SK-N-SH (cell line): ENCODE results near the gene AEBP1. TPM values are rescaled to one million over a fixed set of nuclear protein-coding genes. Genes with fewer than 3 reads are reported as not detected.
A peak's percentile ranks its signal among the peaks of the same experiment; 100 is the strongest.

ENCODE experiments used
- CTCF ChIA-PET: fragments of 300-600, 350-600 bp; formaldehyde crosslinking; extraction: SDS; loops from one replicate; lab custom pipeline; 2021; lab: Yijun Ruan, JAX
- POLR2A ChIA-PET: fragments of 350-600 bp; sonication (Branson Sonifier 250); formaldehyde crosslinking; extraction: SDS; loops from one replicate; lab custom pipeline; 2020; ENCODE audit warnings: antibody characterized with exemption, inconsistent platforms; lab: Yijun Ruan, JAX
- DNase-seq: peaks from one replicate; pipeline ENCODE4 v3.0.0; 2012
- H2AFZ ChIP-seq: fragments of 200-600 bp; sonication (generic); 2 replicates; pipeline ENCODE4 v1.8.1; 2016; ENCODE audit warnings: antibody characterized with exemption, mild to moderate bottlenecking, low read depth
- H3F3A ChIP-seq: fragments of 200-600 bp; sonication (generic); replicated peaks from 2 replicates; pipeline ENCODE3; 2016; ENCODE audit warnings: antibody characterized with exemption, mild to moderate bottlenecking; ENCODE audit not compliant: insufficient read depth
- H3K27ac ChIP-seq, 2 experiments: fragments of 200-500 bp in 1 of 2; fragments of 200-600 bp in 1 of 2; sonication (Bioruptor generic) in 1 of 2; sonication (generic), shearing (Covaris generic) in 1 of 2; 2 replicates each; pipeline versions ENCODE4 v1.5.1 to v1.6.1; 2014 to 2016; ENCODE audit warnings: low read depth in 2 of 2, inconsistent platforms in 1 of 2, low read length in 1 of 2, mild to moderate bottlenecking in 1 of 2, mixed read lengths in 1 of 2
- H3K27me3 ChIP-seq: fragments of 200-600 bp; sonication (generic), shearing (Covaris generic); 2 replicates; pipeline ENCODE4 v1.6.1; 2016; ENCODE audit warnings: mixed run types; ENCODE audit not compliant: insufficient read depth
- H3K36me3 ChIP-seq, 2 experiments: fragments of 200-500 bp in 1 of 2; fragments of 200-600 bp in 1 of 2; sonication (Bioruptor generic) in 1 of 2; sonication (generic) in 1 of 2; replicated peaks in 1 of 2; 2 replicates each; pipeline versions ENCODE3 to v1.5.1; 2014 to 2016; ENCODE audit warnings: low read length in 1 of 2, mild to moderate bottlenecking in 1 of 2; ENCODE audit not compliant: insufficient read depth in 2 of 2, control insufficient read depth in 1 of 2
- H3K4me1 ChIP-seq, 2 experiments: fragments of 200-500 bp in 1 of 2; fragments of 200-600 bp in 1 of 2; sonication (Bioruptor generic) in 1 of 2; sonication (generic), shearing (Covaris generic) in 1 of 2; 2 replicates each; pipeline versions ENCODE4 v1.5.1 to v1.6.1; 2014 to 2016; ENCODE audit warnings: low read depth in 1 of 2, low read length in 1 of 2, mixed run types in 1 of 2; ENCODE audit not compliant: insufficient read depth in 2 of 2, control insufficient read depth in 1 of 2
- H3K4me2 ChIP-seq: fragments of 200-600 bp; sonication (generic), shearing (Covaris generic); 2 replicates; pipeline ENCODE4 v1.6.1; 2017; ENCODE audit warnings: mixed run types
- H3K4me3 ChIP-seq, 2 experiments: fragments of 200-500 bp in 1 of 2; fragments of 200-600 bp in 1 of 2; sonication (Bioruptor generic) in 1 of 2; sonication (generic), shearing (Covaris generic) in 1 of 2; 2 replicates each; pipeline versions ENCODE4 v1.5.1 to v1.8.1; 2014 to 2016; ENCODE audit warnings: low read depth in 2 of 2, inconsistent platforms in 1 of 2, low read length in 1 of 2, mild to moderate bottlenecking in 1 of 2, mixed read lengths in 1 of 2, moderate library complexity in 1 of 2
- H3K79me2 ChIP-seq: fragments of 200-600 bp; sonication (generic); 2 replicates; pipeline ENCODE4 v1.8.1; 2017; ENCODE audit warnings: mild to moderate bottlenecking; ENCODE audit not compliant: insufficient read depth
- H3K9ac ChIP-seq: fragments of 200-600 bp; sonication (generic); 2 replicates; pipeline ENCODE4 v1.6.1; 2017; ENCODE audit warnings: mixed run types
- H3K9me2 ChIP-seq: fragments of 200-600 bp; sonication (generic); 2 replicates; pipeline ENCODE4 v1.6.1; 2017; ENCODE audit warnings: mixed run types
- H3K9me3 ChIP-seq: fragments of 200-600 bp; sonication (generic); 2 replicates; pipeline ENCODE4 v1.6.1; 2017; ENCODE audit warnings: mixed run types, mild to moderate bottlenecking, moderate library complexity
- H4K20me1 ChIP-seq: fragments of 200-600 bp; sonication (generic); 2 replicates; pipeline ENCODE4 v1.6.1; 2017; ENCODE audit warnings: mild to moderate bottlenecking, mixed run types; ENCODE audit not compliant: insufficient read depth
- CHD2 ChIP-seq: fragments of 150-350 bp; IDR thresholded peaks from 2 replicates; pipeline ENCODE4 v1.6.1; 2018; ENCODE audit warnings: low read length; ENCODE audit not compliant: partially characterized antibody
- ELF1 ChIP-seq: IDR thresholded peaks from 2 replicates; pipeline ENCODE4 v1.4.0; 2012
- EP300 ChIP-seq, 2 experiments: IDR thresholded peaks; 2 replicates each; pipeline versions ENCODE4 v1.4.0 to v1.6.1; 2012; ENCODE audit warnings: borderline replicate concordance in 1 of 2, low read depth in 1 of 2, low read length in 1 of 2
- FOSL2 ChIP-seq: IDR thresholded peaks from 2 replicates; pipeline ENCODE4 v1.4.0; 2012; ENCODE audit warnings: low read depth, mild to moderate bottlenecking, moderate library complexity, borderline replicate concordance
- FOXM1 ChIP-seq: IDR thresholded peaks from 2 replicates; pipeline ENCODE4 v1.4.0; 2012; ENCODE audit warnings: low read depth, mild to moderate bottlenecking
- GATA2 ChIP-seq: sonication (generic); formaldehyde crosslinking; IDR thresholded peaks from 2 replicates; pipeline ENCODE4 v1.5.0; 2020; ENCODE audit warnings: mild to moderate bottlenecking, missing genetic modification reagents
- IRF3 ChIP-seq: fragments of 150-350 bp; IDR thresholded peaks from 2 replicates; pipeline ENCODE4 v1.6.1; 2016; ENCODE audit warnings: mild to moderate bottlenecking, low read depth, low read length
- MEF2A ChIP-seq: IDR thresholded peaks from 2 replicates; pipeline ENCODE4 v1.4.0; 2012; ENCODE audit warnings: low read depth, borderline replicate concordance
- NFIC ChIP-seq: IDR thresholded peaks from 2 replicates; pipeline ENCODE4 v1.4.0; 2012; ENCODE audit warnings: borderline replicate concordance
- RAD21 ChIP-seq: IDR thresholded peaks from 2 replicates; pipeline ENCODE4 v1.6.1; 2012; ENCODE audit warnings: mild to moderate bottlenecking, low read length
- RCOR1 ChIP-seq: fragments of 150-350 bp; IDR thresholded peaks from 2 replicates; pipeline ENCODE4 v1.6.1; 2017; ENCODE audit warnings: antibody characterized with exemption, low read length
- REST ChIP-seq: IDR thresholded peaks from 2 replicates; pipeline ENCODE4 v1.6.1; 2012; ENCODE audit warnings: mild to moderate bottlenecking, low read depth, low read length, moderate library complexity
- RFX5 ChIP-seq: IDR thresholded peaks from 2 replicates; pipeline ENCODE4 v1.6.1; 2012; ENCODE audit warnings: mild to moderate bottlenecking, improper control_type of control experiment, low read length
- RXRA ChIP-seq: IDR thresholded peaks from 2 replicates; pipeline ENCODE4 v1.4.0; 2012; ENCODE audit warnings: low read depth, mild to moderate bottlenecking, borderline replicate concordance
- SIN3A ChIP-seq: IDR thresholded peaks from 2 replicates; pipeline ENCODE4 v1.6.1; 2012; ENCODE audit warnings: low read depth, mild to moderate bottlenecking, low read length, moderate library complexity, borderline replicate concordance
- TAF1 ChIP-seq: IDR thresholded peaks from 2 replicates; pipeline ENCODE4 v1.6.1; 2012; ENCODE audit warnings: low read depth, mild to moderate bottlenecking, low read length, moderate library complexity, borderline replicate concordance
- TCF12 ChIP-seq: IDR thresholded peaks from 2 replicates; pipeline ENCODE4 v1.4.0; 2012
- TEAD4 ChIP-seq: IDR thresholded peaks from 2 replicates; pipeline ENCODE4 v1.4.0; 2012; ENCODE audit warnings: mild to moderate bottlenecking, borderline replicate concordance; ENCODE audit not compliant: insufficient read depth
- YY1 ChIP-seq: IDR thresholded peaks from 2 replicates; pipeline ENCODE4 v1.4.0; 2012; ENCODE audit warnings: low read depth, mild to moderate bottlenecking
- WGBS: methylation state at CpG from one replicate; pipeline ENCODE4 v1.1.6; 2017; ENCODE audit warnings: low lambda C conversion rate; 5-methylcytosine and 5-hydroxymethylcytosine counted together
- polyA plus RNA-seq, 3 experiments: library from polyadenylated mRNA; depleted of rRNA; stranded (reverse); fragments of >200 nt; gene quantifications; 2 replicates each; pipeline ENCODE4 v1.2.3, GENCODE V29; 2012

Gene AEBP1
- polyA plus RNA-seq, 1 of the 3 experiments (the other 2 are of a cell fraction): 105 TPM

GRCh38 chr7:44107116-44107960, 3.2 kb downstream of the AEBP1 start:
- Histone ChIP-seq H3K4me3 (no peak overlapping the region), H3K9me2 (no peaks in the 10 kb centered on the region), H3K9ac (no peak overlapping the region), H3K27me3 (no peaks in the 10 kb centered on the region), H3K9me3 (no peaks in the 10 kb centered on the region), H3K4me2 (peak overlapping the region; percentile 76; the same call in 1 of the 2 replicates), H3K27ac (peak overlapping the region in 1 of 2 experiments; percentile 11; a peak in 2 of 4 replicates), H3K4me1 (peaks cover 15 to 33% of the 10 kb centered on the region in 2 experiments; a peak in 2 of 4 replicates), H2AFZ (no peak overlapping the region), H3K79me2 (peaks cover 41% of the 10 kb centered on the region)
- 93% methylated on average over 15 of the region's 18 CpGs for WGBS
- DNase-seq: no peak
- TF ChIP-seq NFIC: no peak
- TF ChIP-seq RXRA: no peak
- TF ChIP-seq GATA2 (CRISPR knock-in tag): no peak
- TF ChIP-seq MEF2A: no peak
- TF ChIP-seq CHD2: no peak
- no peak for TF ChIP-seq RCOR1
- TF ChIP-seq SIN3A: no peak
- no peak for TF ChIP-seq EP300 (IDR thresholded peaks at IDR 0.05; ENCODE audit: borderline replicate concordance in 1 of 2, low read depth in 1 of 2, low read length in 1 of 2)
- TF ChIP-seq, all 33 proteins: peak for 0
- H3K36me3 ChIP-seq: peaks cover 16 to 58% of the 10 kb centered on the region in 2 experiments
- ChIA-PET POLR2A (no interaction called here), CTCF (interaction anchor here (0.6 to 1.4 kb wide), 4 partner anchors 9 to 89 kb away, joined by 3 to 5 read pairs (median 3); no protein-coding TSS in a partner anchor)
- H3F3A ChIP-seq: peaks cover 18% of the 10 kb centered on the region
- H4K20me1 ChIP-seq: no peaks in the 10 kb centered on the region

- Histone ChIP-seq H3K9me3 (no peaks in the 10 kb centered on the region), H3K27me3 (no peaks in the 10 kb centered on the region), H3K4me1 (peaks cover 7 to 33% of the 10 kb centered on the region in 2 experiments; a peak in 1 of 4 replicates), H3K9ac (no peak overlapping the region), H2AFZ (no peak overlapping the region), H3K9me2 (no peaks in the 10 kb centered on the region), H3K79me2 (peaks cover 41% of the 10 kb centered on the region), H3F3A (peaks cover 16% of the 10 kb centered on the region), H3K4me2 (no peak overlapping the region), H3K36me3 (peaks cover 23 to 66% of the 10 kb centered on the region in 2 experiments), H3K27ac (no peak overlapping the region)
- CTCF ChIA-PET: interaction anchor here (0.6 to 1.0 kb wide), 2 partner anchors 14 to 18 kb away, joined by 3 to 4 read pairs; no protein-coding TSS in a partner anchor
- peak; percentile 43 for DNase-seq
- TF ChIP-seq TCF12 (no peak), RFX5 (no peak), IRF3 (no peak), TEAD4 (no peak), RCOR1 (no peak), FOXM1 (no peak), ELF1 (no peak), FOSL2 (no peak), RAD21 (no peak), REST (no peak), YY1 (no peak), EP300 (IDR thresholded peaks at IDR 0.05; ENCODE audit: borderline replicate concordance in 1 of 2, low read depth in 1 of 2, low read length in 1 of 2) (no peak), TAF1 (no peak)
- TF ChIP-seq, all 33 proteins: peak for 0
- no peak overlapping the region for H3K4me3 ChIP-seq
- H4K20me1 ChIP-seq: peaks cover 5% of the 10 kb centered on the region; the same call in 1 of the 2 replicates
- POLR2A ChIA-PET: no interaction called here
- WGBS: 84% methylated on average over 18 of the region's 21 CpGs
These were observed 4.0 kb downstream of the AEBP1 start for GRCh38 chr7:44107961-44108767.
